Measurements from ENCODE around the gene ABCB8.
"Not testable (repeated sequence)": the region's sequence is repeated elsewhere in the genome, so short reads cannot be mapped to it uniquely, and the experiment has no call there.

The ABCB8 gene

DNA sequence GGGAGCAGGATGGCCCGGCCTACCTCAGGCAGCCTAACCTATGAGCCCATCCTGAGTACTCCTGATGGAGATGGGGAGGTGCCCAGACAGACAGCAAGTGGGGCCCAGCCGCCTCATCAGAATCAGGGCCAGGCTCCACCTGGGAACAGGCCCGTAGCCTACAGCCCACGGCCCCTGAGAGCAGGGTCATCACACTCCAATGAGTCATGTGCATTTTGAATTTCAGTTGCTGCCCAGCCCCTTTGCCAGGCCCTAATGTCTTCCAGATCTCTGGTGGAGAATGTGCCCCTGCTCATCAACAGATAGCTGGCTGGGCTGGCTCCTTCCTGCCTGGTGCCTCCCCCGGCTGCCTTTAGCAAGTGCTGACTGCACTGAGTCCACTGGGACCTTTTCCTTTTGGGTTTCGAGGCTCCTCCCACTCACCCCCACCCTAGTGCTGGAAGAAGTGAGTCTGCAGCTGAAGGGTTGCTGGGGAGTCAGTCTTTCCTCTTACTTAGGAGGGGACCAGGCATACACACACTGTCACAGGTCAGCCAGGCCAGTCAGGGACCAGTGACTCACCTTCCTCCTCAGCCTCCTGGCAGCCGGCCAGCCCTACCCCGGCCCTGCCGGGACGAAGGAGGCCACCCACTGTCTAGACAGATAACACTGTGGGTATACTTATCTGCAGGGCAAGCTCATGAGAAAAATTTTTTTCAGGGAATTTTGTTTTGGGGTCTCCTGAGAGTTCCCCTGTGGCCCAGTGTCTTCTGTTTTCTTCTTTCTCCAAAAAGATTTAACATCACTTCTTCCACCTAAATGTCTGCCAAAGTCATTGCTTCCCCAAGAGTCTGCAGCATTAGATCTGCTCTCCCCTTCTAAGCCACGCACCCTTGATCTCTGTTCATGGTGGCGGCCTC, 10.9 kb downstream of the ABCB8 start:
- peak; percentile 90 for DNase-seq

DNA sequence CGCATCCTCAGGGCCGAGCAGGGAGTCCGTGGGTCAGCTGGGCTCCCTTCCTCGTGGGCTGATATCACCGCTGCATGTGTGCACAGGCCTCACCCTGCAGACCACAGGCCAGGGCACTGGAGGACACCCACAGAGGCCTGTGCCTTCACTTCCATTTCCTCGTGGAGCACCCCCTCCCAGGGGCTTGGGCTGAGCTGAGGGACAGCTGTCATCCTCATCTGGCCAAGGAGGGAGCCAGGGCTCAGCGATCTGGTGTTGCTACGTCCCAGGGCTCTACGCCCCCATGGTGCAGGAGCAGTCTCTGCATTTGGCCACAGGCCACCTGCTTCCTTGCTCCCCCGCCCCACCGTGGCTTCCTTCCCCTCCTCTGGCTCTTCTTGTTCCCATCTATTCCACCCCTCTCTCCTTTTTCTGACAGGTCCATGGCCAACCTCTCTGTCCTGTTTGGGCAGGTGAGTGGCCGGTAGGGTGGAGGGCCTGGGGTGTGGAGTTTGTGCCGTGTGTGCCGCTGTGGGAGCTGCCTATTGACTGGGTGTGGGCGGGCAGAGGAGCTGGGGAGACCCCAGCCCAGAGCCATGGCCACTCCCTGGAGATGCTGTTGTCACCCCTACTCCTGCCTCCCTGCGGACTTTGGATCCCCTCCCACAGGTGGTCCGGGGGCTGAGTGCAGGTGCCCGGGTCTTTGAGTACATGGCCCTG, 11.7 kb downstream of the ABCB8 start:
- no peak for DNase-seq

DNA sequence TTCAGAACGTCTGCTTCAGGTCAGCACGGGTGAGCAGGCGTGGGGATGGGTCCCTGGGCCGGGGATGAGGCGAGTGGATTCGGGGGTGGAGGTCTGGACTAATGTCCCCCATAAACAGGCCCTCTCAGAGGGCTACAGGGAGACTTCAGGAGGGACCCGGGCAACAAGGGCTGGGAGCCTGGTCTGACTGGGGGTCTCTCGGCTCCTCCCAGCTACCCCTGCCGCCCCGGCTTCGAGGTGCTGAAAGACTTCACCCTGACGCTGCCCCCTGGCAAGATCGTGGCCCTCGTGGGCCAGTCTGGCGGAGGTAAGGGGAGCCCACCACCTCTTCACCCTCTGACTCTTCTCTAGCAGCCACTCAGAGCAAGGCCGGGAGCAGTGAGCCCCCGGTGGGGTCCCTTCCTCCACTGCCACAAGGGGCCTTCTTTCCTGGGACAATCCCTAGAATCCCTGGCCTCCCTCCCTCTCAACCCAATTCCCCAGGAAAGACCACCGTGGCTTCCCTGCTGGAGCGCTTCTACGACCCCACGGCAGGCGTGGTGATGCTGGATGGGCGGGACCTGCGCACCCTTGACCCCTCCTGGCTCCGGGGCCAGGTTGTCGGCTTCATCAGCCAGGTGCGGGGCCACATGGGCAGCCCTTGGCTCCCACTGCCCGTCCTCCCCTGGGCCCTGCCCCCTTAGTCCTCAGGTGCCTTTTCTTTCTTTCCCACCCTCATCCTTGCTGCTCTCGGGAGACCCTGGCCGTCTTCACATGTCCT, 12.5 kb downstream of the ABCB8 start:
- DNase-seq, result no peak

DNA sequence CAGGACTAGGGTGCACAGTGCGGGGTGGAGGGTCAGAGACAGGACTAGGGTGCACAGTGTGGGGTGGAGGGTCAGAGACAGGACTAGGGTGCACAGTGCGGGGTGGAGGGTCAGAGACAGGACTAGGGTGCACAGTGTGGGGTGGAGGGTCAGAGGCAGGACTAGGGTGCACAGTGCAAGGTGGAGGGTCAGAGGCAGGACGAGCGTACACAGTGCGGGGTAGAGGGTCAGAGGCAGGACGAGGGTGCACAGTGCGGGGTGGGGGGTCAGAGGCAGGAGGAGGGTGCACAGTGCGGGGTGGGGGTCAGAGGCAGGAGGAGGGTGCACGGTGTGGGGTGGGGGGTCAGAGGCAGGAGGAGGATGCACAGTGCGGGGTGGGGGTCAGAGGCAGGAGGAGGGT, 15.2 kb downstream of the ABCB8 start:
- not testable (repeated sequence) for DNase-seq

DNA sequence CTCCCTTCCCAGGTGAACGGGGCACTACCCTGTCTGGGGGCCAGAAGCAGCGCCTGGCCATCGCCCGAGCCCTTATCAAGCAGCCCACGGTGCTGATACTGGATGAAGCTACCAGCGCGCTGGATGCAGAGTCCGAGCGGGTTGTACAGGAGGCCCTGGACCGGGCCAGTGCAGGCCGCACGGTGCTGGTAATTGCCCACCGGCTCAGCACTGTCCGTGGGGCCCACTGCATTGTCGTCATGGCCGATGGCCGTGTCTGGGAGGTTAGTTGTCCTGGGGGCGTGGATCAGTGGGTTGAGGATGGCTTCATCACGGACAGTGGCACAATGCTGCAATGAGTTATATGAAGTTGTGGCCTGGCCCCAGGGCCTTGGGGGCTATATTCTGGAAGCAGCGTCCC, 15.7 kb downstream of the ABCB8 start:
- DNase-seq, result no peak

DNA sequence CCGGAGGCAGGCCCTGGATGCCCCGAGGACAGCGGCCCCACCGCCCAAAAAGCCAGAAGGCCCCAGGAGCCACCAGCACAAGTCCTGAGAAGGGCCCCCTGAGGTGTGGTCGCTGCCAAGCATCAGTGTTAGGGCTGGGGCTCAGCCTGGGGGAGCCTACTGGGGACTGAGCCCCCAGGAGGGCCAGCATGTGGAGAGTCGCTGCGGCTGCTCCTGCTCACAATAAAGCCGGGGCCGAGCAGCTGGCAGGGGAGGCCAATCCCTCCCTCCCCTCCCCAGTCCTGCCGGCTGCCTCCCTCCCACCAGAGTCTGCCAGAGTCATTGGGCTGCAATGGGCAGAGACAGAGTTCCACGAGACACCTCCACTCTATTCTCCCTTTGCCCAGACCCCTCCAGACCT, 17.0 kb downstream of the ABCB8 start:
- no peak for DNase-seq

DNA sequence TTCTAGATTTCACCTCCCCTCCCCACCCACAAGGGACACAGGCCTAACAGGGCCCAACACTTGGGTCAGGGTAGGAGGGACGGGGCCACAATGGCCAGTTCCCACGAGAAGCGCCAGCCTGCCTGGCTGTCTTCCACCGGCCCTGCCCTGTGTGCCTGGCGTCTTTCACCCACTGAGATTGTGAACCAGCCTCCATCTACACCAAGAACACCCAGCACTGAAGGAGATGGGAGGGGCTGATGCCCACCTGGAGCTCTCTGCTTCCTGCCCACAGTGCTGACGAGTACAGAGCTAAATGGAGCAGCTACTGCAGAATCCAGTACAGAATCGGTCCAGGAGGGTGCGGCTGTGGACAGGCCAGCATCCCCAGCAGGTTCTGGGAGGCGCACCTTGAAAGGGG, 17.7 kb downstream of the ABCB8 start:
- no peak for DNase-seq

DNA sequence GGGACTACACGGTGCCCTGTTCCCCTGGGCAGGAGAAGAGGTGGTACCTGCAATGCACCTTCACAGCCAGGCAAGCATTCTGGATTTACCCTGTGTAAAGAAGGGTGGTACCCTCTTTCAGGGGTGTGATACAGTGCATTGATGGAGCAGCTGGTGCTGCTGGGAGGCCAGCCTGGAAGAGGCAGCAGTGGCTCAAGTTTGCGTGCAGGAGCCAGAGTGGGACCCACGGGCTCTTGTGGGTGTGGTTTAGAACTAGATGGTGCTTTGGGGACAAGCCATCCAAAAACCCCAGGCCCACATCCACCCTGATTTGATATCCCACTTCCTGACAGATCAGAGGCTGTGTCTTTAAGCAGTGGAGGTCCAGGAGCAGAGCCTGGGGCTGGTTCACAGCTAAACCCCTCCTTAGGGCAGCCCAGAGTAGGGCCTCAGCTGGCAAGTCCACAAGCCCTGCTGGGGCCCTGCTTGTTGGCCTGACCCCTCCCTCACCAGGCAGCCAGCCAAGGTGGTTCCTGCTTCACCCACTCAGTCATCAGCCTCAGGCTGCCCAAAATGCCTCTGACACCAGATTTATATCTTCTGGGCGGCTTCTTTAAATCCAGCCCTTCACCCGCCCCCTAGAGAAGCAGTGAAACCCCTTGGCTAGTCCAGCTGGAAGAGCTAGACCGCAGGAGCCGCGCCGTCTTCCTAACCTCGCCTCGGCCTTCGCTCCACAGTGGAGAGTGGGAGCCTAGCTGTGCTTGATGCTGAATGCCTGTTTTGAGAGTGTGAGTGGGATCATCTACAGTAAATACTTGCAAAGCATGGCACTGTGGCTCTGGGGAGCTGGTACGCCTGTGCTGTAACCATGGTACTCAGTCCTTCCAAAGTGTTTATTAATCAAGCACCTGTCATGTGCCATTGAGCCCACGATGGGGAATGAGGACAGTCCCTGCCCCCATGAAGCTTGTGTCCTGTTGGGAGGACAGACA, 18.6 kb downstream of the ABCB8 start:
- no peak for DNase-seq

DNA sequence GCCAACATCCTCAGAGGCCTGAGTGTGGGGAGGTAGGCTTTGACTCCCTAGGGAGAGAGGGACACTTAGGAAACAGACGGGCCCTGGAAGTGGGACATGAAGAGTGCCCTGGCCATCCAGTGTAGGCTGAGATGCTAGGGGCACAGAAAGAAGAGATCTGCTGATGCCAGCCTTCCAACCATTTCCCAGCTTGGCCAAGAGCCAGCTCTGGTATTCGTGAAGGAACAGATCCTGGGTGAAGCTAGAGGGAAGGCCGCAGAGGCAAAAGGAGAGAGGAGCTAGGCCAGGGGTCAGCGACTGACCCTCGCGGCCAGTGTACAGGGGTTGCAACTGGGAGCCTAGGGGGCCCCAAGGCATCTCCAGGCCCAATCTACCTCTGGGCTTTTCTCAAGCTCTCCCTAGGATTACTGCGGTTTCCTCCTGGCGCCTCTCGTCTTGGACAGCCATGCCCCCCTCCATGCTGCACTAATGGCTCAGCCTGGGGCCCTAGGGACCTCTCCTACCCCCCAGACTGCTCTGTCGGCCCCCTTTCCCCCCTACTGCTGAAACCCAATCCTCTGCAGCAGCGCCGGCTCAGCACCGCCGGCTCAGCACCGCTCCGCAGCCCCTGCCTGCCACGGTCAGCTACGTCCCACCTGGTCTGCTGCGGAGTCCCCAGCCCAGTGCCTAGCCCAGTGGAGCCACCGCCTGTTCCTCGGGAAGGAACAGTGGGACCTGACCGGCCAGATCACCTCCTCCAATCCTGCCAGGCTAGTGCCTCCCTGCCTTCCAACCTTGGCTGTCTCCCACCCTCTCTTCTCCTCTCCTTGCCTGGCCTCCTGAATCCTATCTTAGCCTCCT, 19.9 kb downstream of the ABCB8 start, which contains the start of gene ASIC3:
TSS of gene ASIC3 (plus strand) at position 556 of the 840 bp plus-strand sequence. CDS start 355 bp downstream, outside the sequence.
- DNase-seq, result no peak

DNA sequence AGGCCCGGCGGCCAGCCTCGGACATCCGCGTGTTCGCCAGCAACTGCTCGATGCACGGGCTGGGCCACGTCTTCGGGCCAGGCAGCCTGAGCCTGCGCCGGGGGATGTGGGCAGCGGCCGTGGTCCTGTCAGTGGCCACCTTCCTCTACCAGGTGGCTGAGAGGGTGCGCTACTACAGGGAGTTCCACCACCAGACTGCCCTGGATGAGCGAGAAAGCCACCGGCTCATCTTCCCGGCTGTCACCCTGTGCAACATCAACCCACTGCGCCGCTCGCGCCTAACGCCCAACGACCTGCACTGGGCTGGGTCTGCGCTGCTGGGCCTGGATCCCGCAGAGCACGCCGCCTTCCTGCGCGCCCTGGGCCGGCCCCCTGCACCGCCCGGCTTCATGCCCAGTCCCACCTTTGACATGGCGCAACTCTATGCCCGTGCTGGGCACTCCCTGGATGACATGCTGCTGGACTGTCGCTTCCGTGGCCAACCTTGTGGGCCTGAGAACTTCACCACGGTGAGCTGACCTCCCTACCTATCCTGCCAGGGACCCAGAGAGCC, 20.7 kb downstream of the ABCB8 start:
- DNase-seq, result no peak

DNA sequence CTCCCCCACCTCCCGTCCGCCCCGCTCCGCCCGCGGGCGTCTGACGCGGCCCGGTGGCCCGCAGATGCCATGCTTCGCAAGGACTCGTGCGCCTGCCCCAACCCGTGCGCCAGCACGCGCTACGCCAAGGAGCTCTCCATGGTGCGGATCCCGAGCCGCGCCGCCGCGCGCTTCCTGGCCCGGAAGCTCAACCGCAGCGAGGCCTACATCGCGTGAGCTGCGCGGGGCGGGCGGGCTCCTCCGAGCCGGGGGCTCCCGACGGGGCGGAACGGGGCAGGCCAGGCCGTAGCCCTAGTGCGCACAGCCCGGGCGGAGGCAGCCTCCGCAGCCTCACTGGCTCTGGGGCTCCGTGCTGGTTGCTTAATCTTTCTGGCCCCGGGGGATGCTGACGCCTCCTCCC, 22.9 kb downstream of the ABCB8 start:
- peak; percentile 22 for DNase-seq

DNA sequence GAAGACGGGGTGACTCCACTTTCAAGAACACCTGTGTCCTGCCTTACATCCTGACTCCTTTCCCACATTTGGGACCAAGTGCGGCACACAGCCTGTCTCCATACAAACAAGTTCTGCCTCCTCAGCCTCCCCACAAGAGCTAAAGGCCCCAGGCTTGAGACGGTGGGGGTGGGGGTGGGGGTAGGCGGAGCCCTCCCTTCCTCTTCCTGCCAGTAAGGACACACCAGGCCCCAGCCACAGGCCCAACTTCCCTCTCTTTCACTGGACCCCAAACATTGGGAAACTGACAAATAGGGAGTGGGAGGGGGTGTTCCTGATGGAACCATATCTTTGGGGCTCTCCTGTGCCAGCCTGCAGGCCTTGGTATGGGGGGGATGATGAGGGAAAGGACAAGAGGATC, 24.8 kb downstream of the ABCB8 start:
- no peak for DNase-seq

DNA sequence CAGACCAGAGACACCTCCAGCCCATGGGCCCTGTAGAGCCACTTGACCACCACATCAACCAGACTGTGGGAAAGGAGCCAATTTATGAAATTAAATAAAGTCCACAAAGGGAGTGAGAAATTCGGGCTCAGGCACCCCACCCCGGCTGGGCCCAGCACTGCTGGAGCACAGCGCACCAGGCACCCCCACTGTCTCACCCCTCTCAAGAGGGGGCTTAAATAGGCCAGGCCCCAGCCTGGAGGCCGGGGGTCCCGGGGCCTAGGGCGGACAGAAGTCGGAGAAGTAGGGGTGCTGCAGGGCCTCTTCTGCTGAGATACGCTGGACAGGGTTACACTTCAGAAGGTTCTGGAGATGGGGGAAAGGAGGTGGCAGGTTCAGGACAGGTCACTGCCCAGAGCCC, 25.5 kb downstream of the ABCB8 start:
- DNase-seq, result no peak

DNA sequence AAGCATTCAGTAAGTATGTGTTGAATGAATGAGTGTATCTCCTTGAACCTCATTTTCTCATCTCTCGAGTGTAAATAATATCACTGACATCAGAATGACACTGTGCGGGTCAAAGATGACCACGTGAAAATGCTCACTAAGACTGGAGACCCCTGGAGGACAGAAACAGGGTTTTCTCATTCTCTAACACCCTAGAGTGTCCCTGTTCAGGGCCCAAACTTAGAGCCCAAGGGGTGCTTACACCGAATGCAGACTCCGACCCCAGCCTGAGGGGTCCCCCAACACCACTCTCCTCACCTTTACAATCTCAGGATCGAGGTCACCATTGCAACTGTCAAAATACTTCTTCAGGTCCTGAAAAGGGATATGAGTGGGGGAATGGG, 28.0 kb downstream of the ABCB8 start:
- DNase-seq, result no peak

DNA sequence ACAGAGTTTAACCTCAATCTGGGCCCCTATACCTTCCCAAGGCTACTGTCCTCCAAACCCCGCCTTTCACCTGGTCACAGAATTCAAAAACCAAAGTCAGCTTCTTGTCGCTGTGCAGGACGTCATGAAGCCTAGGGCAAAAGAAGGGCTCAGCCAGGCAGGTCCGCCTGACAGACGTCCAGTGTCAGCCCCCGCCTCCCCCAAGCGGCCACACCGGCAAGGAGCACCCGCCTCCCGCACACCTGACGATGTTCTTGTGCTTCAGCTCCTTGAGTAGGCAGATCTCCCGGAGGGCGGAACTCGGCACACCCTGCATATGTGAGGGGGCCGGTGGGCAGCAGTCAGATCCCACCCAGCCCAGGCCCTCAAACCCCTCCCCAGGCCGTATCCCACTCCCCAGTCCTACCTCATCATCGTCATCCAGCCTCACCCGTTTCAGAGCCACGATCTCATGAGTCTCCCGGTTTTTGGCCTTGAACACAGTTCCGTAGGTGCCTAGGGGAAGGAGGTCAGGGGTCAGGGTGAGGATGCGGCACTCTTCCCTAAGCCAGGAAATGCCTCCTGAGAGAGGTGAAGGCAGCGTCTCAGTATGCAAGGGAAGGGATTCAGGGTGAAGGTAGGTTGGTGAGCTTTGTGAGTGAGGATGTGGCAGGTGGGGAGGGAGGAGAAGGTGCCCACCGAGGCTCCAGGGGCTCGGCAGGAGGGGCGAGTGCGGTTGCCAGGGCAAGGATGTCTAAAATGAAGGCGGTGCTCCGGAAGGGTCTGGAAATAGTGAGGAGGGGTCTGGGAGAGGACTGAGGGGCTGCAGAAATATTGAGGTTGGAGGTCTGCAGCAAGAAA, 28.6 kb downstream of the ABCB8 start:
- no peak for DNase-seq

DNA sequence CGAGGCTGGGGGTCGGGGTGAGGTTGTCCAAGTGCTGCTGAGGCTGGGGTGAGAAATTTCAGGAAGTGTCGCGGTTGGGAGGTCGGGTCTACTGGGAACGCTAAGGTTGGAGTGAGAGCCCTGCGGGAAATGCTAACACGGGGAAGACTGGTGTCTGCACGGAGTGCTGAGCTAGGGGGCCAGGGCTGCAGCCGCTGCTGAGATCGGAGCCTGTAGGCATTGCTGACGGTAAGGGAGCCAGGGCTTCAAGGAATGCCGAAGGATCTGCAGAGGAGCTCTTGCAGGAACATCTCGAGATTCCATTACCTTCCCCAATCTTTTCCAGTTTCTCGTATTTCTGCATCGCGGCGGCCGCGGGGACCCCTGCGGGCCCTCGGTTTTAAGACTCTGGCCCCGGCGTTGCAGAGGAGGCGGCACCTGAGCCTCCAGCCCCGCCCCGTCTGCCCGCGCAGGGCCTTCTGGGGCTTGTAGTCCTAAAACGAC, 29.3 kb downstream of the ABCB8 start, which contains the start of gene CDK5:
TSS of gene CDK5 (minus strand) at position 392 of the 483 bp plus-strand sequence. CDS start at position 343, 49 bp downstream.
- no peak for DNase-seq

DNA sequence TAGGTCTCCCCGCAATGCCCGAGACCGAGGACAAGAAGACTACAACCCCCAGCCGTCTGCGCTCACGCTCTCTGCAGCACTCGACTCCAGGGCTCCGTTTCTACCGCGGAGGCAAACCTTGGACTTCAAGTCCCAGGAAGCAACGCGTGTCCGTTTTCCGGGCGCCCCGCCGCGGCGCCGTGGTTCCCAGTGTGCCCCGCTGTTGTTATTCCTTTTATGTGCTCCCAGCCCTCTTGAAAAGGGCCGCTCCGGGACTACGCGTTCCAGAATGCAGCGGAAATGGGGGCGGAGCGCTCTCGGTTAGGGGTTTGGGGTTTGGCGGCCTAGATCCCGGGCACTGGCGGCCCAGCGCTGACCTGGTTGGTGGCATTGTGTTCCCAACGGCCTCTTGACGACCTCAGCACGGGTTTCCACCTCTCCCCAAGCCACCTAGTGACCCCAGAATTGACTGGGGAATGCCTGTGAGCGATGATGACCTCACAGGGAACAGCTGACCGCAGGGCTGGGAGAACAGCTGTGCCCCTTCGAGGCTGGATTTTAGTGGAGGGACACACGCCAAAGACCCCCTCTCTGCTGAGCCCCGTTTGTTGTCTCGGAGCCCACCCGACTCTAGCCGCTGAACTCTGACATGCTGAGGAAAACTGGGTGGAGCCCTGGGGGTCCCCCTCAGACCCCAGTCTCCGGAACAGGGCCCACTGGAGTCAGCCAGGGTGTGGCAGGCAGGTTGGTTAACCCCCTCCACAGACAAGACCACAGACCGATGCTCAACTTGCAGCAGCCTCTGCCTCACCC, 29.9 kb downstream of the ABCB8 start:
- DNase-seq, result peak; percentile 99

DNA sequence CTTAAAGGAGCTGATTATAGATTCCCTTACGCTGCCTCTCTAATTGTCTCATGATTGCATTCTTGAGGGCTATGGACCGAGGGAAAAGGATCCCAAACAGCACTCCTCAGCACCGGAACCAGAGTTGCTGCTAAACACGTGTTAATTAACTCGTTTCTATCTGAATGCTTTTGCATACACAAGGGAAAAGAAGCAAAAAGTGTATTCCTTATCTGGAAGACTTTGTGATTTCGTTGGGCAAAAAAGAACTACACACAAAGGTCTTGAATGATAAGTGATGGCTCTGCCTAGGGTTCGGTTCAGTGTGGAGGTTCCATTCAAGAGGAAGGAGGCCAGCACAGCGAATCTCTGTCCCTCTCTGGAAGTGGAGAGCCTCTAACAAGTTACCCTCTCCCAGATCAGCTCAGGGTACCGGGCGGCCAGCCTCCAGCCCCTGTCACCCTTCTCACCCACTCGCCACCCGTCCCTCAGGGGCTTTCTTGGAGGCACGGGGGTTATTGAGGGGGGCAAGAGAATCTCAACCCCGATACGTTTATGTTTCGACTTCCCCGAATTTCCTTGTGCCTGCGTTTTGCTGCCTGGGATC, 30.6 kb downstream of the ABCB8 start:
- no peak for DNase-seq

All from kidney glomerular epithelial cell (primary cell).